GM21576 (cell line): ENCODE measurements around the gene MRLN.
"Not testable (repeated sequence)": the region's sequence is repeated elsewhere in the genome, so short reads cannot be mapped to it uniquely, and the experiment has no call there.

Experiments
- ATAC-seq: cut with Tn5 transposase; IDR thresholded peaks from one replicate; pipeline ENCODE4 v1.9.1; 2021; ENCODE audit warnings: mild to moderate bottlenecking, moderate library complexity; ENCODE audit not compliant: unreplicated experiment

MRLN gene

GRCh38 chr10:59748834-59749233, 4.4 kb downstream of the MRLN start:
- no peak for ATAC-seq

GRCh38 chr10:59745163-59745650, 8.0 kb downstream of the MRLN start:
- no peak for ATAC-seq

DNA sequence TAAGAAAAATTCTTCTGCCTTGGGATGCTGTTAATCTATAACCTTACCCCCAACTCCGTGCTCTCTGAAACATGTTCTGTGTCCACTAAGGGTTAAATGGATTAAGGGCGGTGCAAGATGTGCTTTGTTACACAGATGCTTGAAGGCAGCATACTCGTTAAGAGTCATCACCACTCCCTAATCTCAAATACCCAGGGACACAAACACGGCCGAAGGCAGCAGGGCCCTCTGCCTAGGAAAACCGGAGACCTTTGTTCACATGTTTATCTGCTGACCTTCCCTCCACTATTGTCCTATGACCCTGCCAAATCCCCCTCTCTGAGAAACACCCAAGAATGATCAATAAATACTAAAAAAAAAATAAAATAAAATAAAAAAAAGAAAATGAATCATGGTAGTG, 8.5 kb downstream of the MRLN start:
- ATAC-seq: not testable (repeated sequence)

DNA sequence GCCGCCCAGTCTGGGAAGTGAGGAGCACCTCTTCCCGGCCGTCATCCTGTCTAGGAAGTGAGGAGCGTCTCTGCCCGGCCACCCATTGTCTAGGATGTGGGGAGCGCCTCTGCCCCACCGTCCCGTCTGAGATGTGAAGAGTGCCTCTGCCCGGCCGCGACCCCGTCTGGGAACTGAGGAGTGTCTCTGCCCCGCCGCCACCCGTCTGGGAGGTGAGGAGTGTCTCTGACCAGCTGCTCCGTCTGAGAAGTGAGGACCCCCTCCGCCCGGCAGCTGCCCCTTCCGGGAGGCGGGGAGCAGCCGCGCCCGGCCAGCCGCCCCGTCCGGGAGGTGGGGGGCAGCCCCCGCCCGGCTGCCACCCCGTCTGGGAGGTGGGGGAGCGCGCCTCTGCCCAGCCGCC, 9.1 kb downstream of the MRLN start:
- ATAC-seq: not testable (repeated sequence)

GRCh38 chr10:59741583-59741982, 11.7 kb downstream of the MRLN start:
- ATAC-seq: no peak

- ATAC-seq: no peak
Measured at GRCh38 chr10:59741048-59741447, 12.2 kb downstream of the MRLN start.

- no peak for ATAC-seq
Measured at GRCh38 chr10:59736749-59737148, 16.5 kb downstream of the MRLN start.

GRCh38 chr10:59735296-59735695, 18.0 kb downstream of the MRLN start:
- no peak for ATAC-seq

DNA sequence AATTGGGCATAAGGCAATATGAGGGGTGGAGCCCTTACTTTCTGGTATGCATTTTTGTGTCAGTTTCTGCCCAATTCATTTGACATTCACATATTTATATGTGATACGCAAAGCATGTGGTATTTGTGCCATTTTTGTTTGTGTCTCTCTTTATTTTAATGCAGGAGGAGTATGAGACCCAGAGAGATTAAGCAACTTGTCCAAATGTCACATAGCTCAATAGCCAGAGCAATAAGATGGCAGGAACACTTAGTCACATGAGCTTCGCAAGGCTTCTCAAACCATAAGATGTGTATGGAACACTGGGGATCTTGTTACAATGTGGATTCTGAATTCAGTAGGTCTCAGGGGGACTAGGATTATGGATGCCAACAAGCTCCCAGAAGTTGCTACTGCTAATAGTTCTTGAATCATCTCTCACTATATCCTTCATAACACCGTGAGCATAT, 19.2 kb downstream of the MRLN start:
- ATAC-seq: no peak

DNA sequence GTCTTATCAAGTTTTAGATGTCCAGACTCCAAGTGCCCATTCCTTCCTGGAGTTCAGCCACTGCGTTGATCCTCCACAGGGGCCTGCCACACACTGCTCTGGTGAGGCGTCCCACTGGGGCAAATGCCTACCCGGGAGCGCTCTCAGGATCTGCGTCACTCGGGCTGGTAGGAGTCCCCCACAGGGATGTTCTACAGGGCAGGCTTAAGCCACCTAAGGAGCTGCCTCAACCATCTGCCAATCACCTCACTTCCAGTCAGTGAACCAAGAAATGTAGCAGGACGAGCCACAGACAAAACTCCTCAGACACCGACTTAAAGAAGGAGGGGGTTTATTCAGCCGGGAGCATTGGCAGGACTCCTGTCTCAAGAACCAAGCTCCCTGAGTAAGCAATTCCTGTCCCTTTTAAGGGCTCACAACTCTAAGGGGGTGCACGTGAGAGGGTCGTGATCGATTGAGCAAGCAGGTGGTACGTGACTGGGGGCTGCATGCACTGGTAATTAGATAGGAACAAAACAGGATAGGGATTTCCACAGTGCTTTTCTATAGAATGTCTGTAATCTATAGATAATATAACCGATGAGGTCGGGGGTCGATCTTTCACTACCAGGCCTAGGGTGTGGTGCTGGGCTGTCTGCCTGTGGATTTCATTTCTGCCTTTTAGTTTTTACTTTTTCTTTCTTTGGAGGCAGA, 19.8 kb downstream of the MRLN start:
- ATAC-seq: not testable (repeated sequence)

- ATAC-seq: not testable (repeated sequence)
Measured at GRCh38 chr10:59732849-59733248, 20.4 kb downstream of the MRLN start.

- not testable (repeated sequence) for ATAC-seq
Measured at GRCh38 chr10:59729167-59729566, 24.1 kb downstream of the MRLN start.

DNA sequence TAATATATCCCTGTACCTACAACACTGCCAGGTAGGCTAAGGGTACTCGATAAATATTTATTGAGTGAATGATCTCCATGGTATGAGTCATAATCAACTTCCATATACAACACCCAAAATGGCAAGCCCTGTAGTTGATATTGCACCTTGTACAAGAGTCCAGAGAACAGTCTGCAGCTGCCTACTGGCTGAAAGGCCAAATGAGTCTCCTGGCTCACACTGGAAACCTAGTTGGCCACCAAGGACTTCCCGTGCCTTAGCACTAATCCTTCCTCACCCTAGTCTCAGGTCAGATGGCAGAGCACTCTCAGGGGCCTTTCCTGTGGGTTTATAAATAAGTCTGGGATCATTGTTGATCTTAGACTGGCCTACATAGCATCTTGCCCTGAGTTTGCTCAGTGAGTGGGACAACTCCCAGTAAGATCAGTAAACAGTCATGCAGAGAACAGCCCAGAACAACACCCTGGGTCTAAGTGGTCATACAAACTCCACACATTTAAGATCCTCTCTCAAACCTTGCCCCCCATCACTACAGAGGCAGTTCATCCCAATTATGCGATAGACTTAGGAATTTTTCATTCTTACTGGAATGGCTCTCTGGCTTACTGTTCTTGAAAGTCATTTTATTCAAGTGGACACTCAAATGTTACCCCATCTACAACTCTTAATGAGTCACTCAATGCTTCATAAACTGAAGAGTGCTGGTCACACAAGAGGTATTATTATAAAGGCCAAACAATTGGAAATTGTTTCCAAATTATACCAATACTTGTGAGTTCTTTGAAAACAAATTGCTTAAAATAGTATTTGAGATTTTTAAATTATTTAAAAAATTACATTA, 28.9 kb downstream of the MRLN start:
- no peak for ATAC-seq

- no peak for ATAC-seq
Measured at GRCh38 chr10:59720377-59720776, 32.9 kb downstream of the MRLN start.

GRCh38 chr10:59719374-59719773, 33.9 kb downstream of the MRLN start:
- no peak for ATAC-seq

- ATAC-seq: no peak
Measured at GRCh38 chr10:59718257-59718656, 35.0 kb downstream of the MRLN start.

DNA sequence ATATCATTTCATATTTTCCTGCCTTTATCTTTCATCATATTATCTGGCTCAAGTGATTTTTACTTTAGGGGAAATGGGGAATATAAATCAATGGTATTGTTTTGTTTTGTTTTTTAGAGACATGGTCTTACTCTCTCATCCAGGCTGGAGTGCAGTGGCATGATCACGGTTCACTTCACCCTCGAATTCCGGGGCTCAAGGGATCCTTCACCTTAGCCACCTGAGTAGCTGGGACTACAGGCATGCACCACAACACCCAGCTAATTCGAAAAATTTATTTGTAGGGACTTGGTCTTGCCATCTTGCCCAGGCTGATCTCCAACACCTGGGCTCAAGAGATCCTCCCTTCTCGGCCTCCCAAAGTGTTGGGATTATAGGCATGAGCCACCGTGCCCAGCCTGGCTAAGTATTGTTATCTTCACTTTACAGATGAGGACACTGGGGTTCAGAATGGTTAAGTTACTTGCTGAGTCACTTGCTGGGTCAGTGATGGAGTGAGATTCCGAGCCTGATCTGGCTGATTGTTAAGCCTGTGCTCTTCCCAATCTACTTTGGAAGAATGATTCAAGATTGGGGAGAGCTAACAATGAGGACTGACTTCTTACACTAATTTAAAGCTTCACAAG, 39.9 kb downstream of the MRLN start:
- no peak for ATAC-seq

- no peak for ATAC-seq
Measured at GRCh38 chr10:59711871-59712494, 41.3 kb downstream of the MRLN start.

GRCh38 chr10:59709395-59710125, 43.7 kb downstream of the MRLN start, which contains the start of gene SLC16A9:
SLC16A9 (minus strand) TSS chr10:59709850; CDS start chr10:59684291, 25,559 bp downstream.
- peak; percentile 87 for ATAC-seq

- ATAC-seq: peak; percentile 31
Measured at GRCh38 chr10:59708816-59709394, 44.4 kb downstream of the MRLN start.
